Ovary (tissue), 9 donors: ENCODE results near the gene THEMIS. TPM values are rescaled to one million over a fixed set of nuclear protein-coding genes. Genes with fewer than 3 reads are reported as not detected.

Source experiments
- DNase-seq, 5 donors: peaks; one replicate each; pipeline ENCODE4 v3.0.0-alpha.2; 2019 to 2020
- H3K27ac ChIP-seq, 2 donors: fragments of 200-600 bp; one replicate each; pipeline versions ENCODE4 v1.5.1 to v1.8.0; 2019 to 2022
- H3K27me3 ChIP-seq: fragments of 200-600 bp; one replicate; pipeline ENCODE4 v1.8.0; 2022
- H3K36me3 ChIP-seq: fragments of 200-600 bp; sonication (generic); one replicate; pipeline ENCODE4 v1.5.1; 2019
- H3K4me1 ChIP-seq: one replicate; pipeline ENCODE4 v1.8.1; 2013; ENCODE audit warnings: mild to moderate bottlenecking, moderate library complexity; ENCODE audit not compliant: insufficient read depth
- H3K4me3 ChIP-seq: fragments of 200-600 bp; sonication (generic); one replicate; pipeline ENCODE4 v1.5.1; 2017
- H3K9me3 ChIP-seq, 2 donors: fragments of 200-600 bp in 1 of 2; sonication (generic) in 1 of 2; one replicate each; pipeline versions ENCODE4 v1.5.1 to v1.8.1; 2013 to 2019; ENCODE audit warnings: mild to moderate bottlenecking in 1 of 2, moderate library complexity in 1 of 2
- CTCF ChIP-seq, 3 donors: fragments of 450-650 bp in 2 of 3; fragments of 200-600 bp in 1 of 3; IDR thresholded peaks; one replicate each; pipeline versions ENCODE4 v1.5.1 to v1.8.0; 2016 to 2022; ENCODE audit warnings: antibody characterized with exemption in 3 of 3, mild to moderate bottlenecking in 1 of 3
- EP300 ChIP-seq: sonication (generic); formaldehyde crosslinking; IDR thresholded peaks from one replicate; pipeline ENCODE4 v1.6.1; 2017; ENCODE audit warnings: antibody characterized with exemption
- POLR2A ChIP-seq: fragments of 450-650 bp; IDR thresholded peaks from one replicate; pipeline ENCODE4 v1.6.1; 2017; ENCODE audit warnings: antibody characterized with exemption, mild to moderate bottlenecking, moderate library complexity
- WGBS, 3 donors: extraction: QIAGEN DNeasy Blood & Tissue Kit in 1 of 3; methylation state at CpG; one replicate each; pipeline versions ENCODE4 v1.1.5 to v1.1.7; 2013 to 2017; 5-methylcytosine and 5-hydroxymethylcytosine counted together
- intact Hi-C, 4 donors: fragments of 100-400 bp; cut with DNase I; formaldehyde crosslinking; loops; one replicate each; pipeline versions ENCODE4 v1.11.0 to v1.15.1; 2022 to 2023
- polyA plus RNA-seq, 2 donors: library from polyadenylated mRNA; stranded (reverse); fragments of 200-250 nt in 1 of 2; fragments of 350-450 nt in 1 of 2; fragmentation: Illumina TruSeq in 1 of 2; extraction: RNeasy Lipid Tissue Mini Kit (QIAGEN cat#74804) in 1 of 2; gene quantifications; one replicate each; pipeline ENCODE4 v1.2.3, GENCODE V29; 2013 to 2014
- total RNA-seq, 7 donors: library from RNA; depleted of rRNA in 2 of 7; stranded (reverse); fragments of >200 nt in 2 of 7; fragmentation: NEBNext Ultra II Directional in 3 of 7; extraction: Animal tissue kit (Norgen Biotek cat#: 25700) in 3 of 7; gene quantifications; one replicate each; pipeline versions ENCODE4 v1.1.0 to v1.2.4, GENCODE V29; 2016 to 2023
- donor health status: DM: no; HTN: no; CAD: no; lungs with moderate emphysema.
- donor health status: DM: no; HTN: no; CAD: no.
- donor health status: Bipolar disorder and iron deficiency.
- donor health status: DM: yes; HTN: yes; CAD: no.
- donor health status: DM: no; HTN: no; CAD: no.
- donor health status: DM: yes; HTN: yes; CAD: no.

The THEMIS gene
- total and polyA plus RNA-seq, 9 donors = 0.05 to 0.87 (median 0.40) TPM; not detected in 1

GRCh38 chr6:127869772-127870404 is 31.0 kb downstream of the THEMIS start:
- H3K36me3 ChIP-seq = no peaks in the 10 kb centered on the region
- H3K27ac ChIP-seq = no peak overlapping the region
- TF ChIP-seq EP300 (no peak), POLR2A (no peak), CTCF (IDR thresholded peaks at IDR 0.05) (no peak)
- no peak for DNase-seq
- no peaks in the 10 kb centered on the region for H3K9me3 ChIP-seq
- no peak overlapping the region for H3K4me3 ChIP-seq
- intact Hi-C loops = no loop called here
- no peaks in the 10 kb centered on the region for H3K4me1 ChIP-seq
- no peaks in the 10 kb centered on the region for H3K27me3 ChIP-seq
- 80 to 94% (median 92%) methylated on average over 4 of the region's 4 CpGs for WGBS, 3 donors

- no peaks in the 10 kb centered on the region for H3K36me3 ChIP-seq
- H3K4me1 ChIP-seq = no peaks in the 10 kb centered on the region
- H3K27ac ChIP-seq = no peak overlapping the region
- H3K9me3 ChIP-seq = no peaks in the 10 kb centered on the region
- TF ChIP-seq EP300 = no peak
- TF ChIP-seq CTCF (IDR thresholded peaks at IDR 0.05) = no peak
- no peak for TF ChIP-seq POLR2A
- intact Hi-C loops = no loop called here
- 94 to 96% (median 94%) methylated on average over 5 of the region's 5 CpGs for WGBS, 3 donors
- H3K27me3 ChIP-seq = no peaks in the 10 kb centered on the region
- DNase-seq = no peak
- H3K4me3 ChIP-seq = no peak overlapping the region
These were observed 31.7 kb downstream of the THEMIS start for GRCh38 chr6:127869183-127869582.

GRCh38 chr6:127868338-127868737 is 32.5 kb downstream of the THEMIS start:
- 86 to 92% (median 91%) methylated on average over 1 of the region's 1 CpG for WGBS, 3 donors
- no peaks in the 10 kb centered on the region for H3K36me3 ChIP-seq
- no peak for TF ChIP-seq POLR2A
- no peak for TF ChIP-seq EP300
- TF ChIP-seq CTCF (IDR thresholded peaks at IDR 0.05) = no peak
- no peaks in the 10 kb centered on the region for H3K4me1 ChIP-seq
- H3K4me3 ChIP-seq = no peak overlapping the region
- intact Hi-C loops = no loop called here
- H3K9me3 ChIP-seq = no peaks in the 10 kb centered on the region
- no peaks in the 10 kb centered on the region for H3K27me3 ChIP-seq
- no peak for DNase-seq
- no peak overlapping the region for H3K27ac ChIP-seq

GRCh38 chr6:127866766-127867165 is 34.1 kb downstream of the THEMIS start:
- Histone ChIP-seq H3K9me3 (no peaks in the 10 kb centered on the region), H3K27ac (no peak overlapping the region), H3K36me3 (no peaks in the 10 kb centered on the region), H3K4me1 (no peaks in the 10 kb centered on the region), H3K4me3 (no peak overlapping the region), H3K27me3 (no peaks in the 10 kb centered on the region)
- intact Hi-C loops = no loop called here
- no peak for DNase-seq
- TF ChIP-seq EP300 (no peak), POLR2A (no peak), CTCF (IDR thresholded peaks at IDR 0.05) (no peak)
